Measurements from ENCODE around the gene FUBP3.

The FUBP3 gene

GRCh38 chr9:130658893-130659698, 79.7 kb downstream of the FUBP3 start:
- DNase-seq (ENCODE audit: low read depth), result no peak
- no peak overlapping the region for H3K4me3 ChIP-seq (ENCODE audit: low read length)
- TF ChIP-seq, protein P1, sequence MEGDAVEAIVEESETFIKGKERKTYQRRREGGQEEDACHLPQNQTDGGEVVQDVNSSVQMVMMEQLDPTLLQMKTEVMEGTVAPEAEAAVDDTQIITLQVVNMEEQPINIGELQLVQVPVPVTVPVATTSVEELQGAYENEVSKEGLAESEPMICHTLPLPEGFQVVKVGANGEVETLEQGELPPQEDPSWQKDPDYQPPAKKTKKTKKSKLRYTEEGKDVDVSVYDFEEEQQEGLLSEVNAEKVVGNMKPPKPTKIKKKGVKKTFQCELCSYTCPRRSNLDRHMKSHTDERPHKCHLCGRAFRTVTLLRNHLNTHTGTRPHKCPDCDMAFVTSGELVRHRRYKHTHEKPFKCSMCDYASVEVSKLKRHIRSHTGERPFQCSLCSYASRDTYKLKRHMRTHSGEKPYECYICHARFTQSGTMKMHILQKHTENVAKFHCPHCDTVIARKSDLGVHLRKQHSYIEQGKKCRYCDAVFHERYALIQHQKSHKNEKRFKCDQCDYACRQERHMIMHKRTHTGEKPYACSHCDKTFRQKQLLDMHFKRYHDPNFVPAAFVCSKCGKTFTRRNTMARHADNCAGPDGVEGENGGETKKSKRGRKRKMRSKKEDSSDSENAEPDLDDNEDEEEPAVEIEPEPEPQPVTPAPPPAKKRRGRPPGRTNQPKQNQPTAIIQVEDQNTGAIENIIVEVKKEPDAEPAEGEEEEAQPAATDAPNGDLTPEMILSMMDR (conservative IDR thresholded peaks at IDR 0.05; ENCODE audit: low read length), result no peak

DNA sequence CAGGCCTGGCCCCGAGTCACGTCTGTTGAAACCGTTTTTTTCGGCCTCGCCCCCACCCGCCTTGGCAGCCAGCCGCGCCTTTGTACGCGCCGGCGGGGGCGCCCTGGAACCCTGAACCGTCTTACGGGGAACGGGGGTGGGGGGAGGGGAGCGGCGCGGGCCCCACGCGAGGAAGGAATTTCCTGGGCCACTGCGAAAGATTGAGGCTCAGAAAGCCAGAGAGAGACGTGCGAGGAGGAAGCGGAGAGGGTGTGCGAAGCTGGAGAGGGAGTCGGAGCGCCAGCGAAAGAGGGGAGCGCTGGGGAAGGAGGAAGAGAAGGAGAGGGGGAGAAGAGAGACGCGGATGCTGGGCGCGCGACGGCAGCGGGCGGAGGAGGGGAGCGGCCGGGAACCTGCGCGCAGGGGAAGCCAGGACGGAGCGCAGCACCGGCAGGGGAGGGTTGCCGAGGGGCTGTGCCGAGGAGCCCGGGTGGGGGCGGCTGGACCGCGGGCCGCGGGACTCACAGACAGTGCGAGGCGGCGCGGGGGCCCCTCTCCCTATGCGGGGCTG, 80.4 kb downstream of the FUBP3 start:
- no peak for DNase-seq (ENCODE audit: low read depth)
- H3K4me3 ChIP-seq (ENCODE audit: low read length), result no peak overlapping the region
- TF ChIP-seq, protein P1 (conservative IDR thresholded peaks at IDR 0.05; ENCODE audit: low read length), result no peak

GRCh38 chr9:130660326-130660682, 80.9 kb downstream of the FUBP3 start:
- TF ChIP-seq, protein P1 (conservative IDR thresholded peaks at IDR 0.05; ENCODE audit: low read length), result no peak
- no peak overlapping the region for H3K4me3 ChIP-seq (ENCODE audit: low read length)
- DNase-seq (ENCODE audit: low read depth), result no peak

DNA sequence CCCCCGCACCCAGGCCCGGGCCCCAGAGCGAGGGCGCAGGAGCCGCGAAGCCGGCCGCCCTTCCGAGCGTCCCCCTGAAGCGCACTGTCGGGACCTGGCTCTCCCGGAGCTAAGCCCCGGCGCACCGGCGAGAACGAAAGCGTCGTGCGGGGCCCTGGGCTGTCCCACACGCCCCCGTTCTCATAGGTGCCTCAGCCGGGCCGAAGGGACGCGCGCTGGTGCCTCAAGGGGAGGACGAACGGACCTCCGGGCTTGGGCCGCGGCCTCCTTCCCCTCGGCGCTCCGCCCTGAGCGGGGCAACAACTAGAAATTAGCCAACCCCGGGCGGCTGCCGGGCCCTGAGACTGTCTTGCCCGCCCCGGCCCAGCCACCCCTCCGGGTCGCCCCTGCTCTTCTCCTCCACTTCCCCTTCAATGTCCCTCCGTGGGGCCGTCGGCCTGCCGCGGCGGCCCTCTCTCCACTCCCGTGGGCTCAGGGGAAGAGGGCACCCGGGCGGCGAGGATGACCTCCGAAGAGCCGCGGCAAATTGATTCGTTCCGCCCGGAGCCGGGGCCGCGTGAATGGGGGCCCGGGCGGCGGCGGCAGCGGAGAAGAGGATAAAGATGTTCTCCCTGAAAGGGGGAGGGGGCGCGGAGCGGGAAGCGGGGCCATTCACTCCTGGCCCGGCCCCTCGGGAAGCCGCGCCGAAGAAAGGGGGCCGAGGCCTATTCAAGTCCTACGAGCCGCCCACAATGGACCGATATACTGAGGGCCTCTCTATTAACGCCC, 81.5 kb downstream of the FUBP3 start:
- no peak for DNase-seq (ENCODE audit: low read depth)
- TF ChIP-seq, protein P1 (conservative IDR thresholded peaks at IDR 0.05; ENCODE audit: low read length), result no peak
- H3K4me3 ChIP-seq (ENCODE audit: low read length), result no peak overlapping the region; the same call in 1 of the 2 replicates

DNA sequence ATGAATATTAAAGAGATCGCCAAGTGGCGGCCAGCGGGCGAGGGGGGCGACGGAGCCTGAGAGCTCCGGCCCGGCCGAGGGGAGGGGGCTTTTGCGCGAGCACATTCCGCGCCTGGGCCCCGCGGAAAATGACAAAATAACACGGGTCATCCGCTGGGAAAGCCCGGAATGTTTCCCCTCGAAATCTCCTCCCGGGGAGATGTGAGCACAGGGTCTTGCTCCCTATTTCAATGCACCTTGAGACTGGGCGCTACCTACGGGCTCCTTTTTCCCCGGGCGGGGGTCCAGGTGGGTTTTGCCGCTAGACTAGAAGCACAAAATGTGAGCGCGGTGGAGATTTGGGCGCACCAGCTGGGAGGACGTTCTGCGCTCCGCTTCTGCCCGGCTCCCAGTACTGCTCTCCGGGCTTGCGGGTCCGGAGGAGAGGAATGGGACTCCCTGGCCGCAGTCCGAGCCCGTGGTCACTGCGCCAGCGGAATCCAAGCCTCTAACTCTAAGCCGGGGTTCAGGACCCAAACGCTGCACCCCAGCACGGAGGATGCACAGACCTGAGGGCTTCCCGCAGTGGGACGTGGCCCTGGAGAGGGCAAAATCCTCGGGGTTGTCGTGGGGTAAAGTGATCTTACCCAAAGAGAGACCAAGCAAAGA, 82.2 kb downstream of the FUBP3 start:
- H3K4me3 ChIP-seq (ENCODE audit: low read length), result no peak overlapping the region
- no peak for DNase-seq (ENCODE audit: low read depth)
- TF ChIP-seq, protein P1 (conservative IDR thresholded peaks at IDR 0.05; ENCODE audit: low read length), result no peak

GRCh38 chr9:130662099-130662969, 83.0 kb downstream of the FUBP3 start:
- DNase-seq (ENCODE audit: low read depth), result no peak
- TF ChIP-seq, protein P1 (conservative IDR thresholded peaks at IDR 0.05; ENCODE audit: low read length), result no peak
- no peak overlapping the region for H3K4me3 ChIP-seq (ENCODE audit: low read length)

Data from AG10803 (cell line).